Fibroblast of the conjunctiva (primary cell): ENCODE data around the gene FAM83E.

Experiments used
- DNase-seq: peaks from one replicate; pipeline ENCODE4 v3.0.0-alpha.2; 2010; ENCODE audit warnings: low read depth

Gene FAM83E

DNA sequence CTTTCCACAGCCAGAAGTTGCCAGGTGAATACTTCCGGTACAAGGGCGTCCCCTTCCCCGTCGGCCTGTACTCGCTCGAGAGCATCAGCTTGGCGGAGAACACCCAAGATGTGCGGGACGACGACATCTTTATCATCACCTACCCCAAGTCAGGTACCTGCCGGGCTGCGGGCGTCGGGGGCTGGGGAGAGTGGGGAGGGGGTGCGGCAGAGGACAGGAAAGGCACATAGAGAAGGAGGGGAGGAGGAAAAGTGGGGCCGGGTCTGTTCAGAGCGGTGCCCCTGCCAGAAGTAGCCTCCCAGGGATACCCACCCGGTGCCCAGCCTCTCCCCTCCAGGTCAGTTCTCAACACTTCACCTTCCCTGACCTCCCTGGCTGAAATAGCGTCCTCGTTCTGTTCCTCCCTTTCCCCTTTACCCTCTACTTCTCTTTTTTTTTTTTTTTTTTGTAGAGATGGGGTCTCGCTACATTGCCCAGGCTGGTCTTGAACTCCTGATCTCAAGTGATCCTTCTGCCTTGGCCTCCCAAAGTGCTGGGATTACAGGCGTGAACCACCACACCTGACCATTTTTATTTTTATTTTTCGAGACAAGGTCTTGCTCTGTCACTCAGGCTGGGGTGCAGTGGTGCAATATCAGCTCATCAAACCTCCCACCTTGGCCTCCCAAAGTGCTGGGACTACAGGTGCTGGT lies 38.8 kb downstream of the FAM83E start:
- DNase-seq: no peak

DNA sequence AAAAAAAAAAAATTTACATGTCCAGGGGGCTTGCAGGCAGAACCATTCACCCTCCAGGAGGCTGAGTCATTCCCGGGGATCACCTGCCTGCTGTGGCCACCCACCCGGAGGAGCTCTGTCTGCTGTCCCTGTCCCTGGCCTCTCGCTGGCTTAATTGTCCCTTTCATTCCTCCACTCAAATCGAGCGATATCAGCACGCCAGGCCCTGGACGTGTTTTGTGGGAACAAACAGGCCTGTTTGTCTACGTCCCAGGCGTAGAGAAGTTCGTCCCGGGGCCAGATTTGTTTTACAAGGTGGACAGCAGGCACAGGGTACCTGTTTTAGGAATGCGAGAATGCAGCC lies 41.7 kb downstream of the FAM83E start:
- no peak for DNase-seq

- DNase-seq: no peak
Observed at GRCh38 chr19:48571378-48572162, 43.3 kb downstream of the FAM83E start.

DNA sequence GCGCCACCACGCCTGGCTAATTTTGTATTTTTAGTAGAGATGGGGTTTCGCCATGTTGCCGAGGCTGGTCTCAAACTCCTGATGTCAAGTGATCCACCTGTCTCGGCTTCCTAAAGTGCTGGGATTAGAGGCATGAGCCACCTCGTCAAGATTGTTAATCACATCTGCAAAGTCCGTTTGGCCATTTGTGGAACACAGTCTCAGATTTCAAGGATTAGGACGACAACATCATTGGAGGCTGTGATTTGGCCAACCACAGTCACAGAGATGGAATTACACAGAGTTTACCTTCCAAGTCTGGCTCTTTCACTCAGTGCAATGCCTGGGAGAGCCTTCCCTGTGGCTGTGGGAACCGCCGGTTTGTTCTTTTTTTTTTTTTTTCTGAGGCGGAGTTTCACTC lies 45.1 kb downstream of the FAM83E start:
- DNase-seq: no peak

- peak; percentile 88 for DNase-seq
Observed at GRCh38 chr19:48568345-48568886, 46.5 kb downstream of the FAM83E start.

- no peak for DNase-seq
Observed at GRCh38 chr19:48565090-48565489, 49.8 kb downstream of the FAM83E start.
